ENCODE measurements around the gene ACCSL.

ACCSL gene

DNA sequence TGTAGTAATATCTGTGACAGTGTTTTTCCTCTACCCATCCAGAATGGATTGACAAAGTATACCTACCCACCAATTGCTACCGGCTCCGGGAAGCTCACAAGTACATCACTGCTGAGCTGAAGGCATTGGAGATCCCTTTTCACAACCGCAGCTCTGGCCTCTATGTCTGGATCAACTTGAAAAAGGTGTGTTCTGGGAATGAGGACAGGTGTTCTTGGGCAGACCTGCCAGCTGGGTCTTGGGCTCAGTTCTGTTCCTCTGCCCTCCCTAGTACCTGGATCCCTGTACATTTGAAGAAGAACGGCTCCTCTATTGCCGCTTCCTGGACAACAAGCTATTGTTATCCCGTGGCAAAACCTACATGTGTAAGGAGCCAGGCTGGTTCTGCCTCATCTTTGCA is 10.5 kb downstream of the ACCSL start:
- no peak for DNase-seq (ENCODE audit: low read depth)

DNA sequence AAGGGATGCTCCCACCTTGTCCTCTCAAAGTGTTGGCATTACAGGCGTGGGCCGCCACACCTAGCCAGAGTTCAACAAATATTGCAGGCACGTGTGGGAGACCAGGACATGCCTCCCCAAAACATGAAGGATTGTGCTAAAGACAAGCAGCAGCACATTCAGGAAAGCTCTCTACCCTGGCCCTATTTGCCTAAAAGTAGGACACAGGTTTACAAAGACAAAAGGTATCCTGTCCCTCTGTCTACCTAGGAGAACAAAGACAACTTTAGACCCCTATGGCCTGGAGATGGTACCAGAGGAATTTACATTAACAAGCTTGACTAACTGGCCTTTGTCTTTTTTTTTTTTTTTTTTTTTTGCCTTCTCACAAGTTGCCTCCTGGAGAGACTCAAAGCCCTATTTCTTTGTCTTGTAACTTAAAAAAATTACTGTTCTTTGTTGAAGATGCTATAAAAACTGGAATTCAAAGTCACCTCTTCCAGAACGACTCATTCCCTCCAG is 17.4 kb downstream of the ACCSL start:
- DNase-seq (ENCODE audit: low read depth) = no peak

DNA sequence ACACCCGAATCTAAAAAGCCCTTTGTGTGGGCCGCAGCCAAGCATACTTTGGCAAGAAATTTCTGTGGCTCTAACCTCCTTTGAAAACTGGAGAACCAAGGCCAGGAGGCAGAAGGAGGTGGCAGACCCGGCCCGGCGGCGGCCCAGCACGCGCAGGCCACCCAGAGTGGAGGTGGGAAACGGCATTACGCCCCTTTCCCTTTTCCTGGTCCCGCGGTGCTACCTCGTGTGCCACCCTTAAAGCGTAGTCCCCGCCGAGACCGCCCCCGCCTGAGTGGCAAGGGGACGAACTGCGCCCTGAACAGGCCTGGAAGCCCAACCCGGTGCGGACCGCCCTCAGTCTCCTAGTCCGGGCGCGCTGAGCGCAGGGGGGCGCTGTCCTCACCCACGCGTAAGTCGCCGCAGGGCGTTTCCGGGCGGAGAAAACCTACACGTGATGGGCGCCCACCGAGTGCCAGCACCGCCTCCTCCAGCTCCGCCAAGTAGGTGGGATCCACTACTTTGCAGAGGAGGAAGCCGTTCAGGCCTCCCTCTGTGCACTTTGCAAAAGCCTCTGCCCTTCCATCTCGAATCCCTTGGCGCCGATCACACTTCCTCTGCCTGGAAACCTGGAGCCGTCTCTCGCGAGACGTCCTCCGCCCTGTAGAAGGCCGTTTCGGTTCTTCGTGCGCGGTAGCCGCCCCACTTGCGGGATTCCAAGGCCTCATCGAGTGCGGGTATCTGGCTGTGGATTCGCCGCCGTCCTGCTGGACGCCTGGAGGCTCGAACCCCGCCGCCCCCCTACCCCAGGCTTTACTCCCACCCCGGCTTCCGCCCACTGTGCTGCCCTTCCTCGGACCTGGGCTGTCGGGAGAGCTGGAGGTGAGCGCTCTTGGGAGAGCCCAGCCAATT is 18.3 kb downstream of the ACCSL start, which contains the start of gene ACCS:
Gene ACCS (plus strand): TSS at position 430 of the 891 bp plus-strand sequence. CDS start 1,358 bp downstream, outside the sequence.
- peak; percentile 80 for DNase-seq (ENCODE audit: low read depth)

- no peak for DNase-seq (ENCODE audit: low read depth)
Observed at GRCh38 chr11:44066732-44067141, 19.0 kb downstream of the ACCSL start.

DNA sequence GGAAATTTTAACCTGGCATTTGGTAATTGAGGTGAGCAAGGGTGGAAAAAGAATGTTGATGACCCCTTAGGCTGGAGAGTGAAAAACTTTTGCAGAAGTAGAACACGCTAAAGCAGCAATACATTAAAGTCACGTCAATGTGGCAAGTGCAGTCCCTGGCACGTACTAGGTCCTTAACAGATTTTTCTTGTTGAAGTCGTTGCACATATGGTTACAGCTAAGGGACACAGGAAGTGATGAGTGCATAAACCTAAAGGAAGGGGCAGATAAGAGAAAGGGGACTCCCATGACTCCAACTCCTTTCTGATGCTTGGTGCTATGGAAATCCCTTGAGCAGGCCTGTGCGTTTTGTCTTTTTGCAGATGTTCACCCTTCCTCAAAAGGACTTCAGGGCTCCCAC is 19.5 kb downstream of the ACCSL start:
- DNase-seq (ENCODE audit: low read depth) = no peak

DNA sequence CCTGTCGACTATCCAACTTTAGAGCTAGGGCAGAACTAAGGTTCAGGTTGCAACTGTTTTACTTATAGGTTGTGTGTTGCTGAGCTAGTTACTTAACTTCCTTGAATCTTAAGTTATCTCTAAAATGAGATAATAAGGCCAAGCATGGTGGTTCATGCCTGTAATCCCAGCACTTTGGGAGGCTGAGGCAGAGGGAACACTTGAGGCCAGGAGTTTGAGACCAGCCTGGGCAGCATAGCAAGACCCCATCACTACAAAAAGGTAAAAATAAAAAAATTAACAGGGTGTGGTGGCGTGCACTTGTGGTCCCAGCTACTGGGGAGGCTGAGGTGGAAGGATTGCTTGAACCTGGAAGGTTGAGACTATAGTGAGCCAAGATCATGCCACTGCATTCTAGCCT is 20.4 kb downstream of the ACCSL start:
- DNase-seq (ENCODE audit: low read depth) = no peak

- no peak for DNase-seq (ENCODE audit: low read depth)
Observed at GRCh38 chr11:44071157-44071556, 23.4 kb downstream of the ACCSL start.

- no peak for DNase-seq (ENCODE audit: low read depth)
Observed at GRCh38 chr11:44072757-44073658, 25.2 kb downstream of the ACCSL start.

DNA sequence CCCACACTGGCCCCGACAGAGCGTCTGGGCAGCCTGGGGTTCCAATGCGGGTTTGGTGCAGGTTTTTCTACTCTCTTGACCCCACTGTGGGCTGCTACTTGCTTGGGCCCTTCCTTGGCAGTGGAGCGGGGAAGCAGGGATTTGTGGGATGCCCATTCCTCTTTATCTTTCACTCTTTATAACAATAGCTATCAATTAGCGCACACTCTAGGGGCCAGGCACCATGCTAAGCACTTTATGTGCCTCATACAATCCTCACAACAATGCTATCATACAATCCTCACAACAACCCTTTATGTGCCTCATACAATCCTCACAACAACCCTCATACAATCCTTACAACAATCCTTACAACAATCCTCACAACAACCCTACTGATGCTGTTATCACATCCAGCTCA is 31.0 kb downstream of the ACCSL start:
- no peak for DNase-seq (ENCODE audit: low read depth)

GRCh38 chr11:44079376-44079775 is 31.6 kb downstream of the ACCSL start:
- DNase-seq (ENCODE audit: low read depth) = no peak

GRCh38 chr11:44080951-44081350 is 33.2 kb downstream of the ACCSL start:
- DNase-seq (ENCODE audit: low read depth) = no peak

- DNase-seq (ENCODE audit: low read depth) = no peak
Observed at GRCh38 chr11:44082645-44083044, 34.9 kb downstream of the ACCSL start.

- DNase-seq (ENCODE audit: low read depth) = no peak
Observed at GRCh38 chr11:44083433-44083832, 35.7 kb downstream of the ACCSL start.

DNA sequence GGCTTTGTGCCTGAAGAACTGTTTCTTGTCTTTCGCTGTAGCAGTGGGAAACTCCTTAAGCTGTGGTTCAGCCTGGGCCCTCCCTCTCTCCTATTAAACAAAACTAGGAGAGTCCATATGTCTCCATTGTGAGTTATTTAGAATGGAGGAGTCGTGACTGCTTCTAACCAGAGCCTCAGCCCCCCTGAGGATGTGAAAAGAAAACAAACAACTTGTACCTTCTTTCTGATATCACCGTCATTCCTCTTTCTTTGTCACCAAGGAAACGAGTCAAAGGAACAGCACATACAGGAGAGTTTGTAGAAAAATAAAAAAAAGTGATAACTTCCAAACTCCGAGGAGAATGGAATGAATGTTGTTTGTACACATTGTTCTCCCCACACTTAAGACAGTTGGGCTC is 36.1 kb downstream of the ACCSL start:
- no peak for DNase-seq (ENCODE audit: low read depth)

- no peak for DNase-seq (ENCODE audit: low read depth)
Observed at GRCh38 chr11:44085330-44085729, 37.5 kb downstream of the ACCSL start.

DNA sequence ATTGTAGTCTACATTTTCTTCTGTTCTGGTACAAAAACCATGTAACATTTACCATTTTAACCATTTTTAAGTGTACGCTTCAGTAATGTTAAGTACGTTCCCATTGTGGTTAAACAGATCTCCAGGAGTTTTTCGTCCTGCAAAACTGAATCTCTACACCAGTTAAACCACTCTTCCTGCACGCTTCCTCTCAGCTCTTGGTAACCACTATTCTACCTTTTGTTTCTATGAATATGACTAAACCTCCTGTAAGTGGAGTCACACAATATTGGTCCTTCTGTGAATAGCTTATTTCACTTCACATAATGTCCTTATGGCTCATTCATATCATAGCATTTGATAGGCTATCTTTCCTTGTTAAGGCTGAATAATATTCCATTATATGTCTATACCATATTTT is 40.6 kb downstream of the ACCSL start:
- no peak for DNase-seq (ENCODE audit: low read depth)

DNA sequence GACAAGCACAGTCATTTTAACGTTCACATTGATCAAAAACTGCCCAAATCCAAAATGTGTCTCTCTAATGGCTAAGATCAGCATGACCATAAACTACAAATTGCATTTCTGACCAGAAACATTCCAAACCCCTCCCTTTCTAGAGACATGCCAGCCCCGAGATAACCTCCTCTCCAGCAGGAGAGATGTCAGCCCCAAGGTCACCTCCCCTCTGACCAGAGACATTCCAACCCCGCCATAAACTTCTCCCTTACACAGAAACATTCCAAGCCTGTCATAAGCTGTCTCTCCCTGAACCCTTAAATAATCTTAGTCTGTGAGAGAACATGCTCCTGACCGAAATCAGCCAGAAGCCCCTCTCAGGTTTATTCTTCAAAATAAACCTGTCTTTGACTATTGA is 41.1 kb downstream of the ACCSL start:
- DNase-seq (ENCODE audit: low read depth) = no peak

DNA sequence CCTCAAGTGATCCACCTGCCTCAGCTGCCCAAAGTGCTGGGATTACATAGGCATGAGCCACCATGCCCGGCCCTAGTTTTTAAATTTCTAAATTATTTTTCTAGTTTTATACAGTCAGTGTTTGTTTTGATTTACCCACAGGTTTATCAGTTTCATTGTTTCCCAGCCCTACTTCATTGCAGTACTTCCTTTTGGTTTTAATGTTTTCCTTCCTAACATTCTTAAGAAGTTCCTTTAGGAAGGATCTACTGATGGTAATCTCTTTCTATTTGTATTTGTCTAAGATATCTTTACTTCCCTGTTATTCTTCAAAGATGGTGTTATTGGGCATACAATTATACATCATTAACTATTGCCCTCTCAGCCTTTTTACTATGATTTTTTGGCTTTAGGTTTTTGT is 42.8 kb downstream of the ACCSL start:
- DNase-seq (ENCODE audit: low read depth) = no peak

DNA sequence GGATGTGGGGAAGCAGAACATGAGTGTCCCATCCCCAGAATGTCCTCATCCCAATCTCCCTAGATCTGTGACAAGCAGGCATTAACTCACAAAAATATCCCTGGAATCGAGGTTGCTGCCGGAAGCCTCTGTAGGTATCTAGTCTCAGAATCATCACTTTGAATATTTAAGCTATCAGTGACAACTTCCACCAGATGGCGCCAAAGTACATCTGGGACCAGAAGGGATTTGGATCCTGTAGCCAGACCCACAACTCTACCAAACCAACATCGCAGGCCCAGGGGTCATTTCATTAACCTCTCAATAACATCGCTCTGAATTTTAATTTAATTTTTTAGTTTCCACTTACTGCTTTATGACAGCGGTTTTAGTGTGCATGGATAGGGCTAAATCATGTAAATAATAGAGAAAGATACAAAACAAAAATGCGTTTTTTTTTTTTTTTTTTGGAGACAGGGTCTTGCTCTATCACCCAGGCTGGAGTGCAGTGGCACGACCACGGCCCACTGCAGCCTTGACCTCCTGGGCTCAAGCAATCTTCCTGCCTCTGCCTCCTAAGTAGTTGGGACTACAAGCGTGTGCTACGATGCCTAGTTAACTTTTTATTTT is 46.6 kb downstream of the ACCSL start:
- peak; percentile 75 for DNase-seq (ENCODE audit: low read depth)

DNA sequence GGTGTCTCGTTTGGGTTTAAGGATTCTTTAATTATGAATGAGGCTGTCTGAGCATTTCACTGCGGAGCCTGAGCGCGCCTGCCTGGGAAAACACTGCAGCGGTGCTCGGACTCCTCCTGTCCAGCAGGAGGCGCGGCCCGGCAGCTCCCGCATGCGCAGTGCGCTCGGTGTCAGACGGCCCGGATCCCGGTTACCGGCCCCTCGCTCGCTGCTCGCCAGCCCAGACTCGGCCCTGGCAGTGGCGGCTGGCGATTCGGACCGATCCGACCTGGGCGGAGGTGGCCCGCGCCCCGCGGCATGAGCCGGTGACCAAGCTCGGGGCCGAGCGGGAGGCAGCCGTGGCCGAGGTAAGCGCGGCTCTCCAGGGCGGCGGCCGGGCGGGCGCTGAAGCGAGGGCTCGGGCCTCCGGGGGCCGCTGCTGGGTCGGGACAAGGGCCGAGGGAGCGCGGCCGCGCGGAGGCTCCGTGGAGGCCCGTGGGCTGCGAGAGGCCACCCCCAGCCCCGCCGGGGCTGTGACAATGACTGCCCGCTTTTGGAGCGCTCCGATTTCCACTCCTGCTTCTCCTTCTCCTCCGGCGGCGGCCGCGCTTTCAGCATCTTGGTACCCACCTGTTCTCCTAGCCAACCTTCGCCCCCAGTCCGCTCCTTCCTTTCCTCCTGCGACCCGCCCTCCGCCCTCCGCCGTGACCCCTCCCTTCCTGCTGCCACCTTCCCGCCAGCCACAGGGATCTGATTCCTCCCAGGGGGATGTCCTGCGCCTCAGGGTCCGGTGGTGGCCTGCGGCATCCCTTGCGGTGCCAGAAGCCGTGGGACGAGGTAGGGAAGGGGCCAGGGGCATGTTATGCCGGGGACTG is 48.0 kb downstream of the ACCSL start, which contains the start of gene EXT2:
Gene EXT2 (plus strand): TSS at position 173 of the 854 bp plus-strand sequence. CDS start 12,035 bp downstream, outside the sequence.
- peak; percentile 80 for DNase-seq (ENCODE audit: low read depth)
